GM12875 (cell line): ENCODE results near the gene BBLN.

Experiments used
- H3K4me3 ChIP-seq: one replicate; pipeline ENCODE4 v1.5.1; 2011; ENCODE audit warnings: low read depth, low read length, control low read depth
- TF ChIP-seq, protein P1 (sequence below): IDR thresholded peaks from 2 replicates; pipeline ENCODE4 v1.5.1; 2011; ENCODE audit warnings: low read depth, mild to moderate bottlenecking, control low read depth, inconsistent platforms, low read length, moderate library complexity, borderline replicate concordance; ENCODE audit not compliant: insufficient read depth

BBLN gene

DNA sequence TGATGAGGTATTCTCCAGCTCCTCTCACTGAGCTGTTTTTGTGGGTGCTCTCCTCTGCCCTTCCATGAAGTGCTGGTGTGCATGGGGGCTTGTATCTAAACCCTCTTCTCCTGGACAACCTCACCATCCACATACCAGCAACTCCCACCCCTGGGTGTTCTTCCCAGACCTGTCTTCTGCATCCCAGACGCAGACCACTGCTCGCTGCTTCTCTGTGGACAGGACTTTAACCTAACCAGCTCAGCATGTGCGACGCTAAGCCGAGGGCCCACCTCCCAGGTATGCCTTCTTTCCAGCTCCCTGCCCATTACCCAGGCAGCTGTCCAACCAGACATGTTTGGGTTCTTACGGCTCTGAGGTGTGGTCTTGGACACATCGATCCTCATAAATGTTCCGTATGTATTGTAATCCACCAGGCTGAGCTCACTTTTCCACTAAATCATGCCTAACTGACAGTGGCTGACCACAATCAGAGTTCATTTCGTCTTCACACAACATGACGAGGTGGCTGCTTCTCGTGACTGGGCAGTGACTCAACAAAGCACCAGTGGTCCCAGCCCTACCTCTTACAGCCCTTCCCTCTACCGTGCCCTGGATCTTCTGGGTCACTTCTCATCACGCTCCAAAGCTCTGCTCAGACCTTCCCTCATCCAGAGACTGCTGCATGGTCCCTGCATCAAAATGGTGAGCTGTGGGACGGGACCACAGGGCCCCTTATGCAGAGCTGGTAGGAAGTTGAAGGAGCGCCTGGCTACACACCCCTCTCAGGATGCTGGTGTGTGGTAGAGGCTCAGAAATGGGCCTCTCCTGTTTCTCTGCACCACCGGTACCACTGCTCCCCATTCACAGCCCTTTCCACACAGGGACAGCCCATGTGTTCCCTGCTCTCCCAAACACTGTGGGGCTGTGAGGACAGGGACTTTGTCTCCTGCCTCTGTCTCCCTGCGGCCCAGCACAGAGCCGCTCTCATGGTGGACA, 23.0 kb upstream of the BBLN start:
- no peak overlapping the region for H3K4me3 ChIP-seq
- TF ChIP-seq, protein P1, sequence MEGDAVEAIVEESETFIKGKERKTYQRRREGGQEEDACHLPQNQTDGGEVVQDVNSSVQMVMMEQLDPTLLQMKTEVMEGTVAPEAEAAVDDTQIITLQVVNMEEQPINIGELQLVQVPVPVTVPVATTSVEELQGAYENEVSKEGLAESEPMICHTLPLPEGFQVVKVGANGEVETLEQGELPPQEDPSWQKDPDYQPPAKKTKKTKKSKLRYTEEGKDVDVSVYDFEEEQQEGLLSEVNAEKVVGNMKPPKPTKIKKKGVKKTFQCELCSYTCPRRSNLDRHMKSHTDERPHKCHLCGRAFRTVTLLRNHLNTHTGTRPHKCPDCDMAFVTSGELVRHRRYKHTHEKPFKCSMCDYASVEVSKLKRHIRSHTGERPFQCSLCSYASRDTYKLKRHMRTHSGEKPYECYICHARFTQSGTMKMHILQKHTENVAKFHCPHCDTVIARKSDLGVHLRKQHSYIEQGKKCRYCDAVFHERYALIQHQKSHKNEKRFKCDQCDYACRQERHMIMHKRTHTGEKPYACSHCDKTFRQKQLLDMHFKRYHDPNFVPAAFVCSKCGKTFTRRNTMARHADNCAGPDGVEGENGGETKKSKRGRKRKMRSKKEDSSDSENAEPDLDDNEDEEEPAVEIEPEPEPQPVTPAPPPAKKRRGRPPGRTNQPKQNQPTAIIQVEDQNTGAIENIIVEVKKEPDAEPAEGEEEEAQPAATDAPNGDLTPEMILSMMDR: no peak

DNA sequence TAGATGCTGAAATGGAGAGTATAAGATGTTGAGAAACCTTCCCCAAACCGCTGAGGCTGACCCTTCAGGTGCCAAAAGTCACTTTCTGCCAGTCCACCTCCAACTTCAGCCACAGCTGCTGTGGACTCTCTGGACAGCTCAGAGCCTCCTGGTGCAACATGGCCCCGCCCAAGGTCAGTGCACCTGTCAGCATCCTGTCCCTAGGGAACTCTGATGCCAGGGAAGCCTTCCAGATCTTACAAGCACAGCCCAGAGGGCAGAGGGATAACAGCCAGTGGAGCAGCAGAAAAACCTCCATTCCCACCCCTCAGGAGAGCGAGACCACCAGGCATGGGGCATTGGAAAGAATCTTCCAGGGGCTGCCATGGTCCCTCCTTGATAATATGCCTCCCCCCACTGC, 22.1 kb upstream of the BBLN start:
- TF ChIP-seq, protein P1: no peak
- H3K4me3 ChIP-seq: no peak overlapping the region

DNA sequence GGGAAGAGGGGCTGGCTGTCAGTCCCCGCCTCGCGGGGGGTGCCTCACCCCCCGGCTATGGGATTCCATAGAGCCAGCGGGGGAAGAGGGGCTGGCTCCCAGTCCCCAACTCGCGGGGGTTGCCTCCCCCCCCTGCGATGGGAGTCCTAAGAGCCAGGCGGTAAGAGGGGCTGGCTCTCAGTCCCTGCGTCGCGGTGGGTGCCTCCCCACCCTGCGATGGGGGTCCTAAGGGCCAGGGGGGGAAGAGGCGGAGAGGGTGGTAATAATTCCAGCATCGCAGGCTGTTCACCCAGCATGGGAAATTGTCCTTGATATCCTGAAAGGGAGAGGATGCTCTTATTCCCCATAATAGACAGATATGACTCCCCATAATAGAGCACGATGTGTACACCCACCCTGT, 20.4 kb upstream of the BBLN start:
- TF ChIP-seq, protein P1: no peak
- no peak overlapping the region for H3K4me3 ChIP-seq

DNA sequence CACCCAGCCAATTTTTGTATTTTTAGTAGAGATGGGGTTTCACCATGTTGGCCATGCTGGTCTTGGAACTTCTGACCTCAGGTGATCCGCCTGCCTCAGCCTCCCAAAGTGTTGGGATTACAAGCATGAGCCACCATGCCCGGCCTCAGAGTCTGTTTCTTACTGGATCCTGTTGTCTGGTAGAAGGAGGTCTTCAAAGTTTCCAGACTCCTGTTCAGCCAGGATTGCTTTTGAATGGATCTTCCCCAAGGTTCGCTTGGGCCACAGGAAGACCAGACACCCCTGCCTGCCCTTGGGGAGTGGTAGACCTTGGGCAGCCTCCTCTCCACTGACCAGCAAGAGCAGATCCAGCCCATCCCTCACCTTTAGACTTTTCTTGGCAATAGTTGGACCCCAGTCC, 18.5 kb upstream of the BBLN start:
- H3K4me3 ChIP-seq: no peak overlapping the region
- TF ChIP-seq, protein P1: no peak

DNA sequence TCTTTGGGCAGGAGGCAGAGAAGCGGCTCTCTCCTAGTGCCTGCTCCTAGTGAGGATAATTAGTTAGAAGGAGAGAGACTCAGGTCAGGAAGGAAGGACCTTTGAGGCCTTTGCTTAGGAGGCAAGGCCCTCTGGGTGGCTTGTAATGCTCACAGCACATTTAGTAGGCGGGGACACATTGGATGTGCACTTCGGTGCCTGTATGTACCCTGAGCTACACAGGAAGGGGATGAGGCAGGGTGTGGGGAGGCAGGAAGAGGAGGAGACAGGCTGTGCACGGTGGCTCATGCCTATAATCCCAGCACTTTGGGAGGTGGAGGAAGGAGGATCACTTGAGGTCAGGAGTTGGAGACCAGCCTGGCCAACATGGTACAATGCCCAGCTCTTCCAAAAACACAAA, 18.0 kb upstream of the BBLN start:
- TF ChIP-seq, protein P1: no peak
- no peak overlapping the region for H3K4me3 ChIP-seq

DNA sequence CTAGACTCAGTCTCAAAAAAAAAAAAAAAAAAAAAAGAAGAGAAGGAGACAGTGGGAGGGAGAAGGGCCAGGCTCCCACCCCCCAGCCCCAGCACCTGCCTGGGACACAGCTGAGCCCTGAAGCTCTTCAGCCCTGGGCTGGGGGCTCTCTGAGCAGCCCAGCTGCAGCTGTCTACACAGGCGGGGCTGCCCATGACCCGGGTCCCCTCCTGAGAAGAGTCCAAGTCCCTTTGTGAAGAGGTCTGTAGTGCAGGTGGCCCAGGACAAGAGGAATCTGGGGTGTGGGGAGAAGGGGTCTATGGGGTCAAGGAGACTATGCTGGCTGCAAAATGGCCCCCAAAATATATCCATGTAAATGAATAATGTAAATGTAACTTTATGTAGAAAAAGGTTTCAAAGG, 17.5 kb upstream of the BBLN start:
- H3K4me3 ChIP-seq: no peak overlapping the region
- TF ChIP-seq, protein P1: no peak
